Mammary epithelial cell (primary cell): ENCODE measurements around the gene ZNF606.

Experiments
- EZH2 ChIP-seq: IDR thresholded peaks from 2 replicates; pipeline ENCODE4 v1.6.1; 2012; ENCODE audit warnings: low read length, inconsistent platforms, borderline replicate concordance
- TF ChIP-seq, protein P1 (sequence below), 2 donors: IDR thresholded peaks in 1 of 2; conservative IDR thresholded peaks in 1 of 2; 2 replicates each; pipeline ENCODE4 v1.5.1; 2011 to 2012; ENCODE audit warnings: inconsistent platforms in 2 of 2, low read length in 2 of 2, mild to moderate bottlenecking in 2 of 2, control low read depth in 1 of 2, low read depth in 1 of 2; ENCODE audit not compliant: insufficient read depth in 1 of 2; ENCODE audit errors: extremely low read depth in 1 of 2

DNA sequence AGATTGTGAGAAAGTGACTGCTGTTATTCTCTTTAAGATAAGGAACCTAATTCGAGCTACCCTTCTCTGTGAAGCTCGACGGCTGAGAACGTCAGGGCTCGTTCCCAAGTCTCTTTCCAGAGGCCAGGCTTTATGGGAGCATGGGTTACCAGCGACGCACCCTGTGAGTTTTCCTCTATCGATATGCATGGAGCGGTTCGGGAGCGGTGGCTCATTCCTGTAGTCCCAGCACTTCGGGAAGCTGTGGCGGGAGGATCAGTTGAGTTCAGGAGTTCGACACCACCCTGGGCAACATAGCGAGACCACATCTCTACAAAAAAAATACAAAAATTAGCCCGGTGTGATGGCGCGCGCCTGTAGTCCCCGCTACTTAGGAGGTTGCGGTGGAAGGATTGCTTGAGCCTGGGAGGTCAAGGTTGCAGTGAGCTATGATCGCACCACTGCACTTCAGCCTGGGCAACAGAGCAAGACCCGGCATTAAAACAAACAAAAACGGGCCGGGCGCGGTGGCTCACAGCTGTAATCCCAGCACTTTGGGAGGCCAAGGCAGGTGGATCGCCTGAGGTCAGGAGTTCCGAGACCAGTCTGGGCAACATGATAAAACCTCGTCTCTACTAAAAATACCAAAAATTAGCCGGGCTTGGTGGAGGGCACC, 681 bp upstream of the ZNF606 start:
- TF ChIP-seq, protein P1, sequence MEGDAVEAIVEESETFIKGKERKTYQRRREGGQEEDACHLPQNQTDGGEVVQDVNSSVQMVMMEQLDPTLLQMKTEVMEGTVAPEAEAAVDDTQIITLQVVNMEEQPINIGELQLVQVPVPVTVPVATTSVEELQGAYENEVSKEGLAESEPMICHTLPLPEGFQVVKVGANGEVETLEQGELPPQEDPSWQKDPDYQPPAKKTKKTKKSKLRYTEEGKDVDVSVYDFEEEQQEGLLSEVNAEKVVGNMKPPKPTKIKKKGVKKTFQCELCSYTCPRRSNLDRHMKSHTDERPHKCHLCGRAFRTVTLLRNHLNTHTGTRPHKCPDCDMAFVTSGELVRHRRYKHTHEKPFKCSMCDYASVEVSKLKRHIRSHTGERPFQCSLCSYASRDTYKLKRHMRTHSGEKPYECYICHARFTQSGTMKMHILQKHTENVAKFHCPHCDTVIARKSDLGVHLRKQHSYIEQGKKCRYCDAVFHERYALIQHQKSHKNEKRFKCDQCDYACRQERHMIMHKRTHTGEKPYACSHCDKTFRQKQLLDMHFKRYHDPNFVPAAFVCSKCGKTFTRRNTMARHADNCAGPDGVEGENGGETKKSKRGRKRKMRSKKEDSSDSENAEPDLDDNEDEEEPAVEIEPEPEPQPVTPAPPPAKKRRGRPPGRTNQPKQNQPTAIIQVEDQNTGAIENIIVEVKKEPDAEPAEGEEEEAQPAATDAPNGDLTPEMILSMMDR (conservative IDR thresholded peaks at IDR 0.05 in 1 of 2, IDR thresholded peaks at IDR 0.05 in 1 of 2; ENCODE audit: extremely low read depth in 1 of 2, insufficient read depth in 1 of 2, low read depth in 1 of 2, low read length in 2 of 2): no peak
- no peak for TF ChIP-seq EZH2
